B cell (primary cell): ENCODE measurements around the gene ACER2.

Experiments used
- CTCF ChIP-seq: fragments of 200-600 bp; IDR thresholded peaks from one replicate; pipeline ENCODE4 v1.8.0; 2022; ENCODE audit warnings: antibody characterized with exemption, mild to moderate bottlenecking
- EZH2 ChIP-seq: IDR thresholded peaks from 2 replicates; pipeline ENCODE4 v1.6.1; 2012; ENCODE audit warnings: borderline replicate concordance, low read depth, mild to moderate bottlenecking, moderate library complexity, low read length; ENCODE audit not compliant: insufficient read depth, poor library complexity, severe bottlenecking

DNA sequence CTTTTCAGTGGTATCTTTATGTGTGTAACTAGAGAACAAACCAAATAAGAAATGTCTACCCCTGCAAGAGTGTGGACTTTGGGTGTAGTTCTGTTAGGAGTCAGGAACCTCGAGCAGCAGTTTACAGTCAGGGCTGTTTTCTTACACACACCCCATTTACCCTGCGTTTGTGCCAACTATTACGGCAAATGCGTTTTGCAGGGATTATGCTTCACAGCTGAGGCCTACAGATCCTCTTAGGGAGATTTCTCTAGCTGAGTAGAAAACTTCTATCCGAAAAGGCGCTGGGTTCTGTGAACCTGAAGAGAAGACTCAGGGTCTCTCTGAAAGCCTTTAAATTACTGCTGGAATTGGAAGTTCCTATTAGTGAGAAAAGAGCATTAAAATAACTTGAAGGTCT is 51.4 kb downstream of the ACER2 start:
- TF ChIP-seq CTCF (no peak), EZH2 (no peak)
